A549 (cell line): ENCODE results near the gene CCDC160. TPM values are rescaled to one million over a fixed set of nuclear protein-coding genes. Genes with fewer than 3 reads are reported as not detected.

Source experiments
- ATAC-seq, 2 experiments: fragments of 200-7000 bp in 1 of 2; fragments of >200 bp in 1 of 2; cut with Nextera tagmentation in 1 of 2; cut with Tn5 transposase in 1 of 2; 3 replicates each; pipeline versions ENCODE4 v1.8.0 to v1.9.1; 2018 to 2020; ENCODE audit warnings: mild to moderate bottlenecking in 1 of 2, moderate library complexity in 1 of 2
- CTCF ChIA-PET: fragments of 300-600 bp; sonication (Branson Sonifier 250); formaldehyde crosslinking; extraction: SDS; loops from one replicate; lab custom pipeline; 2021; ENCODE audit warnings: antibody characterized with exemption, inconsistent platforms; lab: Yijun Ruan, JAX
- POLR2A ChIA-PET: fragments of 350-600 bp; formaldehyde crosslinking; extraction: SDS; loops from one replicate; lab custom pipeline; 2021; ENCODE audit warnings: antibody characterized with exemption, inconsistent platforms; lab: Yijun Ruan, JAX
- DNase-seq, 2 experiments: peaks; one replicate each; pipeline versions ENCODE4 v3.0.0 to v3.0.0-alpha.2; 2011 to 2016; ENCODE audit warnings: low read depth in 1 of 2, low spot score in 1 of 2
- FAIRE-seq: peaks from 2 replicates; lab custom pipeline; 2011; peaks lifted over from hg19 to GRCh38; lab: Jason Lieb, UNC
- H3K27ac ChIP-seq, 2 experiments: fragments of >200 bp; sonication (Bioruptor Twin); formaldehyde crosslinking; 3 replicates each; pipeline ENCODE4 v1.5.1; 2016 to 2017
- H3K4me1 ChIP-seq: fragments of >200 bp; sonication (Bioruptor Twin); formaldehyde crosslinking; 3 replicates; pipeline ENCODE4 v1.6.1; 2016
- H3K4me2 ChIP-seq: fragments of >200 bp; sonication (Bioruptor Twin); formaldehyde crosslinking; 3 replicates; pipeline ENCODE4 v1.6.1; 2016
- H3K4me3 ChIP-seq: fragments of >200 bp; sonication (Bioruptor Twin); formaldehyde crosslinking; 3 replicates; pipeline ENCODE4 v1.5.1; 2016
- H3K9me3 ChIP-seq: fragments of >200 bp; sonication (Bioruptor Twin); formaldehyde crosslinking; 3 replicates; pipeline ENCODE4 v1.6.1; 2016
- E2F6 ChIP-seq: IDR thresholded peaks from 2 replicates; pipeline ENCODE4 v1.6.1; 2012; ENCODE audit warnings: low read depth, borderline replicate concordance
- EP300 ChIP-seq, 2 experiments: fragments of >200 bp; sonication (Bioruptor Twin); formaldehyde crosslinking; IDR thresholded peaks; 2 replicates in 1 of 2; 3 replicates in 1 of 2; pipeline ENCODE4 v1.6.1; 2016 to 2017
- FOSL2 ChIP-seq, 2 experiments: fragments of 450-650 bp in 1 of 2; fragments of >200 bp in 1 of 2; sonication (Bioruptor Twin) in 1 of 2; formaldehyde crosslinking; IDR thresholded peaks; 2 replicates each; pipeline versions ENCODE4 v1.5.0 to v1.6.1; 2016 to 2020; ENCODE audit warnings: mild to moderate bottlenecking in 1 of 2, moderate library complexity in 1 of 2
- HMGXB4 ChIP-seq: fragments of 250-450 bp; sonication (Bioruptor Pico); IDR thresholded peaks from 2 replicates; pipeline ENCODE4 v1.5.0; 2021; ENCODE audit warnings: mild to moderate bottlenecking, moderate library complexity, borderline replicate concordance
- HOXB5 ChIP-seq: fragments of 250-450 bp; sonication (Bioruptor Pico); IDR thresholded peaks from 2 replicates; pipeline ENCODE4 v1.5.0; 2020; ENCODE audit warnings: mild to moderate bottlenecking, moderate library complexity
- JUN ChIP-seq, 2 experiments: fragments of >200 bp; sonication (Bioruptor Twin); formaldehyde crosslinking; IDR thresholded peaks; 2 replicates in 1 of 2; 3 replicates in 1 of 2; pipeline ENCODE4 v1.6.1; 2016 to 2017
- JUNB ChIP-seq: fragments of >200 bp; sonication (Bioruptor Twin); formaldehyde crosslinking; IDR thresholded peaks from 2 replicates; pipeline ENCODE4 v1.6.1; 2016
- MAFK ChIP-seq: fragments of 450-650 bp; IDR thresholded peaks from 2 replicates; pipeline ENCODE4 v1.6.1; 2014; ENCODE audit not compliant: partially characterized antibody
- MYC ChIP-seq: IDR thresholded peaks from 2 replicates; pipeline ENCODE4 v1.6.1; 2012; ENCODE audit warnings: mild to moderate bottlenecking, inconsistent platforms, low read length, improper control_type of control experiment, borderline replicate concordance
- NPAS2 ChIP-seq: fragments of 250-450 bp; sonication (Bioruptor Pico); IDR thresholded peaks from 2 replicates; pipeline ENCODE4 v1.8.0; 2022; ENCODE audit warnings: mild to moderate bottlenecking, moderate library complexity, borderline replicate concordance
- NR3C1 ChIP-seq: fragments of >200 bp; sonication (Bioruptor Twin); formaldehyde crosslinking; IDR thresholded peaks from 3 replicates; pipeline ENCODE4 v1.6.1; 2017
- PBX3 ChIP-seq: IDR thresholded peaks from 2 replicates; pipeline ENCODE4 v1.6.1; 2012
- PHF8 ChIP-seq: fragments of 200-600 bp; sonication (generic); IDR thresholded peaks from 2 replicates; pipeline ENCODE4 v1.6.1; 2016; ENCODE audit warnings: low read depth, mild to moderate bottlenecking, antibody characterized with exemption, moderate library complexity, borderline replicate concordance
- RCOR1 ChIP-seq: fragments of 150-350 bp; IDR thresholded peaks from 2 replicates; pipeline ENCODE4 v1.6.1; 2014; ENCODE audit warnings: antibody characterized with exemption, low read length, low read depth
- SMC3 ChIP-seq: fragments of >200 bp; sonication (Bioruptor Twin); formaldehyde crosslinking; IDR thresholded peaks from 3 replicates; pipeline ENCODE4 v1.6.1; 2018; ENCODE audit warnings: inconsistent platforms
- ZC3H11A ChIP-seq: fragments of 450-650 bp; IDR thresholded peaks from 2 replicates; pipeline ENCODE4 v1.6.1; 2014; ENCODE audit warnings: antibody characterized with exemption, mild to moderate bottlenecking
- ZFP36 ChIP-seq: fragments of 450-650 bp; IDR thresholded peaks from 2 replicates; pipeline ENCODE4 v1.6.1; 2014; ENCODE audit warnings: borderline replicate concordance; ENCODE audit not compliant: partially characterized antibody
- ZSCAN20 ChIP-seq: fragments of 250-450 bp; sonication (Bioruptor Pico); IDR thresholded peaks from 2 replicates; pipeline ENCODE4 v1.8.0; 2022; ENCODE audit warnings: mild to moderate bottlenecking, moderate library complexity
- WGBS: methylation state at CpG from one replicate; pipeline ENCODE4 v1.1.6; 2017; ENCODE audit errors: missing lambda C conversion rate; 5-methylcytosine and 5-hydroxymethylcytosine counted together
- polyA minus RNA-seq: library from RNA; depleted of rRNA, polyadenylated mRNA; stranded (reverse); fragments of >200 nt; gene quantifications from 2 replicates; pipeline ENCODE4 v1.2.3, GENCODE V29; 2011; rRNA and poly(A)+ RNA removed
- polyA plus RNA-seq, 4 experiments: library from polyadenylated mRNA; depleted of rRNA in 3 of 4; stranded (reverse); fragments of >200 nt; fragmentation: RNase III in 1 of 4; extraction: RNeasy Plus Mini Kit Qiagen cat#74134 plus additional on column Dnase treatment in 1 of 4; gene quantifications; 2 replicates in 3 of 4; 3 replicates in 1 of 4; pipeline ENCODE4 v1.2.3, GENCODE V29; 2011 to 2017

Gene CCDC160
- polyA plus RNA-seq (2011; rRNA removed): 0.09 TPM in 1 of 2 replicates, not detected in the other
- polyA plus RNA-seq (2012; cell fraction: cytosol; rRNA removed): not detected in 2 replicates
- polyA plus RNA-seq (2012; cell fraction: nucleus; rRNA removed): not detected in 2 replicates
- 0.07 TPM in 1 of 3 replicates, not detected in the others for polyA plus RNA-seq (2017; fragmentation: RNase III; extraction: RNeasy Plus Mini Kit Qiagen cat#74134 plus additional on column Dnase treatment)
- polyA minus RNA-seq: not detected in 2 replicates

GRCh38 chrX:134236626-134237614 is at the start of gene CCDC160:
Gene CCDC160, plus strand, starts transcription at chrX:134237182. Its CDS starts 7,619 bp downstream, at chrX:134244801.
- FAIRE-seq (no peak), ATAC-seq (peak; percentile 77 to 93; a peak in 5 of 6 replicates), DNase-seq (peak; percentile 7 to 28)
- Histone ChIP-seq H3K9me3 (no peaks in the 10 kb centered on the region), H3K27ac (peak within 1 kb of the TSS in 1 of 2 experiments; percentile 71; a peak in 3 of 6 replicates), H3K4me3 (peak within 1 kb of the TSS; percentile 66), H3K4me2 (peak within 1 kb of the TSS; percentile 94), H3K4me1 (no peaks in the 10 kb centered on the region)
- ChIA-PET POLR2A (no interaction called here), CTCF (no interaction called here)
- TF ChIP-seq MYC (no peak), EP300 (IDR thresholded peaks at IDR 0.05) (no peak), JUN (IDR thresholded peaks at IDR 0.05) (no peak), ZFP36 (no peak), JUNB (no peak), NPAS2 (CRISPR knock-in tag) (no peak), RCOR1 (no peak), FOSL2 (IDR thresholded peaks at IDR 0.05) (no peak), FOSL2 (CRISPR knock-in tag; IDR thresholded peaks at IDR 0.05) (no peak), NR3C1 (no peak), E2F6 (no peak), SMC3 (no peak), MAFK (no peak), HOXB5 (CRISPR knock-in tag) (no peak)
- WGBS: 51% methylated on average over 11 of the region's 70 CpGs

GRCh38 chrX:134191281-134191680 is 45.7 kb upstream of the CCDC160 start:
- FAIRE-seq (no peak), ATAC-seq (no peak), DNase-seq (no peak)
- no peak overlapping the region for H3K4me2 ChIP-seq
- 11% methylated on average over 2 of the region's 2 CpGs for WGBS
- H3K9me3 ChIP-seq: no peaks in the 10 kb centered on the region
- TF ChIP-seq ZSCAN20 (CRISPR knock-in tag): no peak
- no peak for TF ChIP-seq ZC3H11A
- TF ChIP-seq PBX3: no peak
- TF ChIP-seq MAFK: no peak
- no peak for TF ChIP-seq SMC3
- TF ChIP-seq HMGXB4 (CRISPR knock-in tag): no peak
- no peak for TF ChIP-seq PHF8
- H3K4me3 ChIP-seq: no peak overlapping the region
- POLR2A ChIA-PET: no interaction called here
- no peak overlapping the region for H3K27ac ChIP-seq
- CTCF ChIA-PET: no interaction called here
- H3K4me1 ChIP-seq: no peaks in the 10 kb centered on the region
